Activated CD4-positive, alpha-beta T cell treated with anti-CD3 and anti-CD28 coated beads, Interleukin-2, amount 10 ng/mL, durations not matched to agents 24 days and 14 days (primary cell): ENCODE data around the gene ERMARD. TPM values are rescaled to one million over a fixed set of nuclear protein-coding genes. Genes with fewer than 3 reads are reported as not detected.

ENCODE experiments used
- DNase-seq: peaks from one replicate; pipeline ENCODE4 v3.0.0; 2022
- H3K27ac Mint-ChIP-seq: one replicate; pipeline ENCODE4 v1.8.0; 2022; ENCODE audit warnings: mild to moderate bottlenecking, mixed read lengths
- H3K27me3 Mint-ChIP-seq: one replicate; pipeline ENCODE4 v1.8.0; 2022; ENCODE audit warnings: mixed read lengths
- H3K36me3 Mint-ChIP-seq: one replicate; pipeline ENCODE4 v1.8.0; 2022; ENCODE audit warnings: low read depth, mild to moderate bottlenecking, mixed read lengths
- H3K4me1 Mint-ChIP-seq: one replicate; pipeline ENCODE4 v1.8.0; 2021; ENCODE audit warnings: mixed read lengths
- H3K4me3 Mint-ChIP-seq: one replicate; pipeline ENCODE4 v1.8.0; 2022; ENCODE audit warnings: mild to moderate bottlenecking, moderate library complexity, mixed read lengths
- H3K9me3 Mint-ChIP-seq: one replicate; pipeline ENCODE4 v1.8.0; 2021; ENCODE audit warnings: mixed read lengths
- intact Hi-C: fragments of 100-400 bp; cut with micrococcal nuclease; formaldehyde crosslinking; loops from one replicate; pipeline ENCODE4 v1.15.1; 2023
- total RNA-seq: library from RNA; stranded (reverse); gene quantifications from 2 replicates; pipeline ENCODE4 v1.2.3, GENCODE V29; 2022

The ERMARD gene
- total RNA-seq, 1 donor from 2014 or later, result 27.9 TPM

GRCh38 chr6:169816975-169817374 lies 65.6 kb downstream of the ERMARD start:
- intact Hi-C loops, result no loop called here
- Mint-ChIP-seq H3K9me3 (peaks cover 3% of the 10 kb centered on the region), H3K36me3 (no peaks in the 10 kb centered on the region), H3K27me3 (peaks cover 50% of the 10 kb centered on the region), H3K27ac (no peak overlapping the region), H3K4me3 (no peak overlapping the region), H3K4me1 (no peaks in the 10 kb centered on the region)
- DNase-seq, result no peak

- no peak for DNase-seq
- Mint-ChIP-seq H3K4me1 (no peaks in the 10 kb centered on the region), H3K36me3 (no peaks in the 10 kb centered on the region), H3K27ac (no peak overlapping the region), H3K27me3 (peaks cover 56% of the 10 kb centered on the region), H3K9me3 (peaks cover 3% of the 10 kb centered on the region), H3K4me3 (no peak overlapping the region)
- intact Hi-C loops, result no loop called here
These were observed 68.9 kb downstream of the ERMARD start for GRCh38 chr6:169820358-169820757.

- intact Hi-C loops, result no loop called here
- DNase-seq, result no peak
- H3K36me3 Mint-ChIP-seq, result no peaks in the 10 kb centered on the region
- no peaks in the 10 kb centered on the region for H3K4me1 Mint-ChIP-seq
- H3K27ac Mint-ChIP-seq, result no peak overlapping the region
- H3K27me3 Mint-ChIP-seq, result peaks cover 31% of the 10 kb centered on the region
- H3K4me3 Mint-ChIP-seq, result no peak overlapping the region
- no peaks in the 10 kb centered on the region for H3K9me3 Mint-ChIP-seq
These were observed 72.6 kb downstream of the ERMARD start for GRCh38 chr6:169824021-169824420.

GRCh38 chr6:169824848-169825557 lies 73.6 kb downstream of the ERMARD start:
- DNase-seq, result no peak
- no peak overlapping the region for H3K27ac Mint-ChIP-seq
- H3K4me1 Mint-ChIP-seq, result no peaks in the 10 kb centered on the region
- no peak overlapping the region for H3K4me3 Mint-ChIP-seq
- no peaks in the 10 kb centered on the region for H3K9me3 Mint-ChIP-seq
- intact Hi-C loops, result no loop called here
- peaks cover 29% of the 10 kb centered on the region for H3K27me3 Mint-ChIP-seq
- H3K36me3 Mint-ChIP-seq, result no peaks in the 10 kb centered on the region

DNA sequence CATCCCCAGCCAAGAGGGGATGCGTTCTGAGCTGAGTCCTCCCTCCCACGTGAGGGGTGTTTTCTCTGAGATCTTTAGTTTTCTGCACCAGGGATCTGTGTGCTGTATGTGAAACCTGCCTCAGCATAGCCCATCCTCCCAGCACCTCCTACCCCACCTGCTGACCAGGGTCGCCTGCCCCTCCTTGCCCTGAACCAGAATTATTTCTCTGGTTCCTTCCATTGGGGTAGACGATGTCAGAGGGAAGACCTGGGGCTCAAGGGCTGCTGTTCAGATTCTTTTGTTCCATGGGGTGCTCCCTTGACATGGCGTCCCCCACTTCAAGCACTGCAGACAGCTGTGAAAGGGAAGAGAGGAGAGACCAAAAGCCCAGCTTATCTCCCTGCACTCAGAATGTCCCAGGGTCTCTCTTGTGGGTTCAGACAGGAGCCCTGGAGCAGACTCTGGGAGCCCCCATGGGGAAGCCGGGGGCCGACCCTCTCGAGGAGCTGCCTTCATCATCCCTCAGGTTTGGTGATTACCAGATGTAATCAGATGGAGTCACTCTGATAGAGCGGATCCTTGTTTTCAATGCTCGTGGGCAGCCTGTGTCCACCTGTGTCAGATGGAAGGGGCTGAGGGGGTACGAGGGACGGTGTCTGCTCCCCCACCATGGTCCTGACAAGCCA lies 74.3 kb downstream of the ERMARD start:
- Mint-ChIP-seq H3K4me3 (no peak overlapping the region), H3K27ac (no peak overlapping the region), H3K4me1 (no peaks in the 10 kb centered on the region), H3K27me3 (peaks cover 27% of the 10 kb centered on the region), H3K36me3 (no peaks in the 10 kb centered on the region), H3K9me3 (no peaks in the 10 kb centered on the region)
- no peak for DNase-seq
- intact Hi-C loops, result no loop called here

DNA sequence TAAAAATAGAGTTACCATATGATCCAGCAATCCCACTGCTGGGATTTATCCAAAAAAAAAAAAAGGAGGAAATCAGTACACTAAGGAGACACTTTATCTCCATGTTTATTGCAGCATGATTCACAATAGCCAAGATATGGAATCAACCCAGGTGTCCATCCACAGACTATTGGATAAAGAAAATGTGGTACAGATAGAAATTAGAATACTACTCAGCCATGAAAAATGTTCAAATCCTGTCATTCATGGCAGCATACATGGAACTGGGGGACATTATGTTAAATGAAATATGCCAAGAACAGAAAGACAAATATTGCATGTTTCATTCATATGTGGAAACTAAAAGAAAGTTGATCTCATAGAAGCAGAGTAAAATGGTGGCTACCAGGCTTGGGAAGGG lies 75.3 kb downstream of the ERMARD start:
- Mint-ChIP-seq H3K36me3 (no peaks in the 10 kb centered on the region), H3K27ac (no peak overlapping the region), H3K4me3 (no peak overlapping the region), H3K9me3 (no peaks in the 10 kb centered on the region), H3K4me1 (no peaks in the 10 kb centered on the region), H3K27me3 (peaks cover 22% of the 10 kb centered on the region)
- no peak for DNase-seq
- intact Hi-C loops, result no loop called here

- Mint-ChIP-seq H3K4me3 (no peak overlapping the region), H3K4me1 (no peaks in the 10 kb centered on the region), H3K27me3 (peaks cover 19% of the 10 kb centered on the region), H3K36me3 (no peaks in the 10 kb centered on the region), H3K9me3 (no peaks in the 10 kb centered on the region), H3K27ac (no peak overlapping the region)
- no peak for DNase-seq
- intact Hi-C loops, result no loop called here
These were observed 75.9 kb downstream of the ERMARD start for GRCh38 chr6:169827290-169827717.

DNA sequence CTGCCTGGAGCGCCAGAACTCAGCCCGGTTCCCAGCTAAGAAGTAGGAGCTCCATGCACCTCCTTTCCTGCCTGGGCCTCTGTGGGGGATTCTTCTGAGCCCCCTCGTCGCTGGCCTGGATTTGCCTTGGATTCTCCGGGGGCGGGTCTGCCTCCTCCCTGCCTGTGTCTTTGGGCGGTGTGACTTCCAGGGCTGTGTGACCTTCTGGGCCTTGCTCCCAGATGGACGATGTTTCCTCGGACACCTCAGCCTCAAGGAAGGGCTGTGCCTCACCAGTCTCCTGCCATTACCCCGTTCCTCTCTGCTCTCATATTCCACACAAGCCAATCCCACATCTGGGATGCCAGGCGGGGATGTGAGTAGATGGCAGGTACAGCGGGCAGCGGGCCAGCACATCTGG lies 76.8 kb downstream of the ERMARD start:
- Mint-ChIP-seq H3K36me3 (no peaks in the 10 kb centered on the region), H3K4me1 (no peaks in the 10 kb centered on the region), H3K27me3 (peaks cover 13% of the 10 kb centered on the region), H3K27ac (no peak overlapping the region), H3K4me3 (no peak overlapping the region), H3K9me3 (no peaks in the 10 kb centered on the region)
- intact Hi-C loops, result no loop called here
- no peak for DNase-seq

- Mint-ChIP-seq H3K27ac (no peak overlapping the region), H3K27me3 (peaks cover 26% of the 10 kb centered on the region), H3K4me3 (no peak overlapping the region), H3K9me3 (no peaks in the 10 kb centered on the region), H3K36me3 (no peaks in the 10 kb centered on the region), H3K4me1 (no peaks in the 10 kb centered on the region)
- DNase-seq, result no peak
- intact Hi-C loops, result loop anchor here (2.0 to 5.0 kb wide), 2 partner anchors 463 to 703 kb away; no protein-coding TSS in a partner anchor
These were observed 78.4 kb downstream of the ERMARD start for GRCh38 chr6:169829786-169830185.

- no peak for DNase-seq
- Mint-ChIP-seq H3K36me3 (no peaks in the 10 kb centered on the region), H3K4me1 (no peaks in the 10 kb centered on the region), H3K27ac (no peak overlapping the region), H3K4me3 (no peak overlapping the region), H3K27me3 (peaks cover 36% of the 10 kb centered on the region), H3K9me3 (no peaks in the 10 kb centered on the region)
- intact Hi-C loops, result loop anchor here (1.0 to 5.0 kb wide), 3 partner anchors 462 to 701 kb away; no protein-coding TSS in a partner anchor
These were observed 79.5 kb downstream of the ERMARD start for GRCh38 chr6:169830876-169831275.

Other genes starting within 250 kb of the ERMARD start
- gene WDR27, start 49.6 kb upstream of the ERMARD start, total RNA-seq, result 29.0 and 33.3 TPM in 2 replicates
- gene C6orf120, start 49.5 kb upstream of the ERMARD start, total RNA-seq, result 23.2 and 23.8 TPM in 2 replicates
- gene PHF10, start 27.1 kb upstream of the ERMARD start, total RNA-seq, result 91.2 and 92.2 TPM in 2 replicates
- 2.1 TPM in 2 replicates for gene DYNLT2, start 50 bp upstream of the ERMARD start, total RNA-seq